ENCODE data around the gene OR5P2.
"Not testable (repeated sequence)": the region's sequence is repeated elsewhere in the genome, so short reads cannot be mapped to it uniquely, and the experiment has no call there.

Gene OR5P2, protein sequence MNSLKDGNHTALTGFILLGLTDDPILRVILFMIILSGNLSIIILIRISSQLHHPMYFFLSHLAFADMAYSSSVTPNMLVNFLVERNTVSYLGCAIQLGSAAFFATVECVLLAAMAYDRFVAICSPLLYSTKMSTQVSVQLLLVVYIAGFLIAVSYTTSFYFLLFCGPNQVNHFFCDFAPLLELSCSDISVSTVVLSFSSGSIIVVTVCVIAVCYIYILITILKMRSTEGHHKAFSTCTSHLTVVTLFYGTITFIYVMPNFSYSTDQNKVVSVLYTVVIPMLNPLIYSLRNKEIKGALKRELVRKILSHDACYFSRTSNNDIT

DNA sequence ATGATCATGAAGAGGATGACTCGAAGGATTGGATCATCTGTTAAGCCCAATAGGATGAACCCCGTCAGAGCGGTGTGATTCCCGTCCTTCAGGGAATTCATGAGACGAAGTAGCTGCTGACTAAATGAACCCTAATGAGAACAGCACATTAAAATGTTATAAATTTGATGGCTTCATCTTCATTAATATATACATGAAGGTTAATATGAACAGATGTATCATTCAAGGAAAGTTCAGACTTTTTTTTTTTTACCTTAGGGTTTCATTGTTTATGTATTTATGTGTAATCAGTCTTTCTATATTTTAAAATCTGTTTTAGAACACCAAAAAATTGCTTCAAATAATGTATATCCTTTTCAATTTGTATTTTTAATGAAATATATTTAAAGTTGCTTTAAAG, at the start of gene OR5P2:
Gene OR5P2, minus strand, starts transcription at position 101 of the 400 bp plus-strand sequence. Its CDS starts 0 bp downstream, at position 101.
- DNase-seq (ENCODE audit: low spot score) = no peak

DNA sequence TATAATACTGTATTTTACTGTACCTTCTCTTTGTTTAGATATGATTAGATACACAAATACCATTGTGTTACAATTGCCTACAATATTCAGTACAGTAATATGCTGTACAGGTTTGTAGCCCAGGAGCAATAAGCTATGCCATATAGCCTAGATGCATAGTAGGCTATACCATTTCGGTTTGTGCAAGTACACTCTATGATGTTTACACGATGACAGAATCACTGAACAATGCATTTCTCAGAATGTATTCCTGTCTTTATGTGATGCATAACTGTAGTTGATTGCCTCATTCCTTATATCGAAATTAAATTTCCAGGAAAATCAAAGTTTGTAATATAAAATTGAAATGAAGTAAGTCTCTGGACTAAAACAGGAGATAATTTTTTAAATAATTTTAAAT, 49.3 kb upstream of the OR5P2 start:
- no peak for DNase-seq (ENCODE audit: low spot score)

DNA sequence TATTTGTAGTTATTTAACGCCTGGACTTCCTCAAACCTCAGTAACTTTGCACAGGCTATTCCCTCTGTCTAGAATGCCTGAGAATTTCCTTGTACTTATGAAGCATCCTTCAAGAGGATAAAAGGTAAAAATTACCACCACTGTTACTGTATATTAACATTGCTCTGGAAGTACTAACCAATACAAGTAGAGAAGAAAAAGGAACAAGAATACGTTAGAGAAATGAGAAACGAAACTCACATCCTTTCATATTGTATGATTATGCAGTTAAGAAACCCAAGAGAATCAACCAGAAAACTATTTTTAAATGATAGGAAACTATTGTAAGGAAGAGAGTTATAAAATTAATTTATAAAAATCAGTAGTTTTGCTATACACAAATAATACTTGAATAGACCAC, 48.2 kb upstream of the OR5P2 start:
- DNase-seq (ENCODE audit: low spot score) = no peak

DNA sequence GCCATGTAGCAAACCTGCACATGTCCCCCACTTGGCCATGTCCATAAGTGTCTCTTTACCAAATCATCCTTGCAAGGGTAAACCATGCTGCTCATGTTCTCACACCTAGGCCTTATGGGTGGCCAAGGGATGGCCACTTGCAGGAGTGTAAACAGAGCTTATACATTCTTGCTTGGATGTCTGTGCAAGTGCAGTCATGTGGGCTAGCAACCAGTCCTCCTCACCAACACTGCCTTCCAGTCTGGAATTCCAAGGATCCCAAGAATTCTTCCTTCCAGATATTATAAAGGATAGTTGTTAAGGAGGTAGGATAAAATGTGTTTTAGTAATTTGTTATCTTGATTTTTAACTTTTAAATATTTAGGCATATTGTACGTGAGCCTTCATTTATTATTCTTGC, 47.8 kb upstream of the OR5P2 start:
- no peak for DNase-seq (ENCODE audit: low spot score)

DNA sequence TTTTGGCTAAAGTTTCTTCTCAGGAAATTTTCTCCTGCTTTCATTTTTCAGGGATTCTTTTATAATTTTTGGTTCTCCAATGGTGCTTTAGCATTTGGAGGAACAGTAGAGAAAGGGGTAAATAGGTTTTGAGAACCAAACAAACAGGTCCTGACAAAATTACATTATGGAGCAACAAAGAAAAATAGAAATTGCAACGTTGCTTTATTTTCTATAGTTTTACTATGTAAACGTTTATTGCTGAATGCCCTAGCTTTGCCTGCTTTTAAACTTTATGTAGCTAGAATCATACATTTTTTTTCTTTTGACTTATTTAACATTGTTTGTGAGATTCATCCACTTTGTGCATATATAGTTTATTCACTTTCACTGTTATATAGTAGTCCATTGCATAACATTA, 43.8 kb upstream of the OR5P2 start:
- no peak for DNase-seq (ENCODE audit: low spot score)

DNA sequence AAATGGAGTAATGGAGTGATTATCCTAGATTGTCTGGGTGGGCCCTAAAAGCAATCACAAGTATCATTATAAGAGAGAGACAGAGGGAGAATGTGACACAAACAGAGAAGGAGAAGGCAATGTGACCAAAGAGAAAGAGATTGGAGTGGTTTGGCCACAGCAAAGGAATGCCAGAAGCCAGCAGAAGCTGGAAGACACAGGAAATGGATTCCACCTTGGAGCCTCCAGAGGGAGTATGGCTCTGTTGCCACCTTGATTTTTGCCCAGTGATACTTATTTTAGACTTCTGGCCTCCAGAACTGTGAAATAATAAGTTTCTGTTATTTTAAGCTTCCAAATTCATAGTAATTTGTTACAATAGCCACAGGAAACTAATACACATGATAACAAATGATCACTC, 36.8 kb upstream of the OR5P2 start:
- DNase-seq (ENCODE audit: low spot score) = no peak

DNA sequence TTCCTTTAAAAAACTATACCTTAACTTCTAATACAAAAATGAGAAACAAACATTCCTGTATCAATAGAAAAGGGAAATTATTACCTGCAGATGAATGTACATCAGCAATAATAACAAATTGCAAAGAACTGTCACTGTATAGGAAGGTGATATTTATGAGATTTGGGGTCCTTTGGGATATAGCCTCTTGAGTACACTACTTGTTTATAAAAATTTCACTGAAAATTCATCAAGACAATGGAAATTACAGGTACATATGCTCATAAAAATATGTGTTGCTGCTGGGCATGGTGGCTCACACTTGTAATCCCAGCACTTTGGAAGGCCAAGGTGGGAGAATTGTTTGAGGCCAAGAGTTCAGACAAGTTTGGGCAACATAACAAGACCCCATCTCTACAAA, 34.0 kb upstream of the OR5P2 start, which contains the start of gene OR5P3:
Gene OR5P3, minus strand, starts transcription at position 101 of the 400 bp plus-strand sequence.
- DNase-seq (ENCODE audit: low spot score) = no peak

DNA sequence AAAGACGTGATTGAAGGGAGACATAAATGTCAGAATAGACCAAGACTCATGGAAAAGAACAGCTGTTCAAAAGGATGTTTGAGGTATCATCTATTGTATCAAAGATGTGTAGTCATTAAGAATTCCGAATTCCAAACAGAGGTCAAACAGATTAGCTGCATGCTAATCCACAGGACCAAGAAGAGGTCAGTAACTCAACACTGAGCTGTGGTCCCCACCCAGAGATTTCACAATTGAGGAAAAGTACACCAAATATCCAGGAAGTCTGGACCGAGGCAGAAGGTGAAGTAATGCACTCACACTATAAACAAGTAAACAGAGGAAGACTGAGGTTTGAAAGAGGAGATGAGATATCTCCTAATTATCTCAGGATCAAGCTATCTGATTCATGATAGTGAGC, 29.6 kb upstream of the OR5P2 start:
- DNase-seq (ENCODE audit: low spot score) = no peak

DNA sequence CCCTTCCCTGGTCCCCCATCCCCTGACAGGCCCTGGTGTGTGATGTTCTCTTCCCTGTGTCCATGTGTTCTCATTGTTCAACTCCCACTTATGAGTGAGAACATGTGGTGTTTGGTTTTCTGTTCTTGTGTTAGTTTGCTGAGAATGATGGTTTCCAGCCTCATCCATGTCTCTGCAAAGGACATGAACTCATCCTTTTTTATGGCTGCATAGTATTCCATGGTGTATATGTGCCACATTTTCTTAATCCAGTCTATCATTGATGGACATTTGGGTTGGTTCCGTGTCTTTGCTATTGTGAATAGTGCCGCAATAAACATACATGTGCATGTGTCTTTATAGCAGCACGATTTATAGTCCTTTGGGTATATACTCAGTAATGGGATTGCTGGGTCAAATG, 23.7 kb upstream of the OR5P2 start:
- DNase-seq (ENCODE audit: low spot score) = not testable (repeated sequence)

DNA sequence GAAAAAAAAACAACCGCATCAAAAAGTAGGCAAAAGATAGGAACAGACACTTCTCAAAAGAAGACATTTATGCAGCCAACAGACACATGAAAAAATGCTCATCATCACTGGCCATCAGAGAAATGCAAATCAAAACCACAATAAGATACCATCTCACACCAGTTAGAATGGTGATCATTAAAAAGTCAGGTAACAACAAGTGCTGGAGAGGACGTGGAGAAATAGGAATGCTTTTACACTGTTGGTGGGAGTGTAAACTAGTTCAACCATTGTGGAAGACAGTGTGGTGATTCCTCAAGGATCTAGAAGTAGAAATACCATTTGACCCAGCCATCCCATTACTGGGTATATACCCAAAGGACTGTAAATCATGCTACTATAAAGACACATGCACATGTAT, 18.2 kb upstream of the OR5P2 start:
- not testable (repeated sequence) for DNase-seq (ENCODE audit: low spot score)

DNA sequence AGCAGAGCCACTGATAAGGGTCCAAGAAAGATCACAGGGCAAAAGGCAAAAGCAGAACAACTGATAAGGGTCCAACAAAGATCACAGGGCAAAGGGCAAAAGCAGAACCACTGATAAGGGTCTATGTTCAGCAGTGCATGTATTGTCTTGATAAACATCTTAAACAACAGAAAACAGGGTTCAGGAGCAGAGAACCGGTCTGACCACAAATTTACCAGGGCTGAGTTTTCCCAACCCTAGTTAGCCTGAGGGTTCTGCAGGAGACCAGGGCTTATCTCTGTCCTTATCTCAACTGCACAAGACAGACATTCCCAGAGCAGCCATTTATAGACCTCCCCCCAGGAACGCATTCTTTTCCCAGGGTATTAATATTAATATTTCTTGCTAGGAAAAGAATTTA, 13.6 kb upstream of the OR5P2 start:
- DNase-seq (ENCODE audit: low spot score) = not testable (repeated sequence)

DNA sequence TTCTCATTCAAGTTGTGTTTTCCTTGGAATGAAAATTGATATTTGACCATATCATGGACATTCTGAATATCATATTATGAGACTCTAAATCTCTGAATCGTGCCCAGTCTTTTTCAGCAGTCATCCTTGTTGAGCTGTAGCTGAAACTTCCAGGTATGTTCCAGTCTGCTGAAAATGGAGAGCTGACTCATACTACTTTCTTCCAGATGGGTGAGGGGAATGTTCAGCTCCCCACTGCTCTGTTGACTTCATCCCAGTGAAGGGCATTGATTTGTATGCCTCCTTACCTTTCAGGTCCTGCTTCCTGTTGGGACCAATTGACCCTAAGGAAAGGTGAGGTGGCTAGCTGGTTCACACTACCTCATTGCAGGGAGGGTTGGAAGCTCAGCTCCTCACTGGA, 3.5 kb downstream of the OR5P2 start:
- no peak for DNase-seq (ENCODE audit: low spot score)

DNA sequence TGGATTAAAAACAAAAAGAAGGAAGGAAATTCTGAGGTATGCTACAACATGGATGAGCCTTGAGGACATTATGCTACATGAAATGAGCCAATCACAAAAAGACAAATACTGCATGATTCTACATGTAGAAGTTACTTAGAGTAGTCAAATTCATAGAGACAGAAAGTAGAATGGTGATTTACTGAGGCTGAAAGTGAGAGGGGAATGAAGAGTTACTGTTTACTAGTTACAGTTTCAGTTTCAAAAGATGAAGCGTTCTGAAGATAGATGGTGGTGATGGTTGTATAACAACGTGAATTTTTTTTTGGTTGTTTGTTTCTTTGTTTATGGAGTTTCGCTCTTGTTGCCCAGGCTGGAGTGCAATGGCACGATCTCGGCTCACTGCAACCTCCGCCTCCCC, 9.5 kb downstream of the OR5P2 start:
- DNase-seq (ENCODE audit: low spot score) = no peak

DNA sequence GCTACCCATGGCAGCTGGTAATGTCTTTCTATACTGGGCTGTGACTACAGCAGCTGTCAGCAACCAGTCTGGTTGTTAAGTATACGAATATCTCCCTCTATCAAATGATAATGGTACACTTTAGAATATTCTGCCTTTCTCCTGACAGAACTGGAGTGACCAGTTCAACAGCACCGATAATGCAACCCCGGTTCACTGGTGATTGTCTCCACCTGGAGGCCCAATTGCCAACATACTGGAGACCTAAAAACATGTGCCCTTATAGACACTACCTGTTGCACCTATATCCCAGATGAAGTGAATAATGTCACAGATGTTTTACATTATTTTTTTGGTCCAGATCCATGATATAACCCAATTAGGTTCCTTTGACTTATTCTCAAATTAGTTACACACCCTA, 21.1 kb downstream of the OR5P2 start:
- no peak for DNase-seq (ENCODE audit: low spot score)

DNA sequence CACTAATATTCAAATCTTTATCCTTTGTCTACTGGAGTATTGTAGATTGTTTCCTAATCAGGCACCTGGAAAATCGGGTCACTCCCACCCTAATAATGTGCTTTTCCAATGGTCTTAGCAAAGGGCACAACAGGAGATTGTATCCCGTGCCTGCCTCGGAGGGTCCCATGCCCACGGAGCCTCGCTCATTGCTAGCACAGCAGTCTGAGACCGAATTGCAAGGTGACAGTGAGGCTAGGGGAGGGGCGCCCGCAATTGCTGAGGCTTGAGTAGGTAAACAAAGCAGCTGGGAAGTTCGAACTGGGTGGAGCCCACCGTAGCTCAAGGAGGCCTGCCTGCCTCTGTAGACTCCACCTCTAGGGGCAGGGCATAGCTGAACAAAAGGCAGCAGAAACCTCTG, 32.4 kb downstream of the OR5P2 start:
- DNase-seq (ENCODE audit: low spot score) = not testable (repeated sequence)

DNA sequence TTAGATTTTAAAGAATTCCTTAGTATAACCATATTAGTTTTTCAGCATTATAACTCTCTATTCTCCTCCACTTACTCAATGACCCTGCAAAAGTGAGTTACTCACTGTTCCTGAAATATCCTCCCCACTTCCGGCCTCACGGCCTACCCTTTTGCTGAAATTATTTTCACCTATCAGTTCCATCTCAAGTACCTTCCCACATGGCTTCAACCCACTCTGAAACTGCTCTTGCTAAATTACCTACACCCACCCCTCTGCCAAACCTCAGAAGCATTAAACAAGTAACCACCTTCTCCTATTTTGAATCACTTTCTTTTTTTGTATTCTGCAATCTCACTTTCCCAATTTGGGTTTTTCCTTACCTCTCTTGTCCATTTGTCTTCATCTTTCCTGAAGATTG, 37.7 kb downstream of the OR5P2 start:
- DNase-seq (ENCODE audit: low spot score) = no peak

DNA sequence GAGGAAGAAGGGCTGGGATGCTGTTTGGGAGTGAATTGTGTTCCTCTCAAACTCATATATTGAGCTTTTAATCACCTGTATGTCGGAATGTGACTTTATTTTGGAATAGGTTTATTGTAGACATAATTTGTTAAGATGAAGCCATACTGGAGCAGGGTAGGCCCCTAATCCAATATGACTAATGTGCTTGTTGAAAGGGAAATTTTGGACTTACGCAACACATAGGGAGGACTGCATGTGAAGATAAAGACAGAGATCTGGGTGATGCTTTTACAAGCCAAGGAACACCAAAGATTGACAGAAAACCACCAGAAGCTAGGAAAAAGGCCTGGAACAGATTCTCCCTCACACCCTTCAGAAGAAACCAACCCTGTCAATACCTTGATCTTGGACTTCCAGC, 47.3 kb downstream of the OR5P2 start:
- no peak for DNase-seq (ENCODE audit: low spot score)

Measured in iPS-NIHi11 (cell line).